CD4-positive, alpha-beta T cell treated with Interferon alpha-2 for 1 hour (primary cell): Measurements from ENCODE around the gene BATF.

Experiments used
- DNase-seq, 2 donors: peaks; one replicate each; pipeline ENCODE4 v3.0.0-alpha.2; 2020 to 2022

BATF gene

GRCh38 chr14:75535164-75535898 is 13.1 kb downstream of the BATF start:
- no peak for DNase-seq

GRCh38 chr14:75537071-75537470 is 14.8 kb downstream of the BATF start:
- DNase-seq: no peak

- DNase-seq: peak in 1 of 2 donors; percentile 47
These were observed 16.9 kb downstream of the BATF start for GRCh38 chr14:75539162-75539560.

GRCh38 chr14:75539561-75540478 is 17.6 kb downstream of the BATF start:
- peak; percentile 36 to 74 for DNase-seq

- DNase-seq: no peak
These were observed 18.2 kb downstream of the BATF start for GRCh38 chr14:75540479-75540851.

GRCh38 chr14:75542588-75543091 is 20.4 kb downstream of the BATF start:
- peak; percentile 94 to 95 for DNase-seq

- no peak for DNase-seq
These were observed 21.0 kb downstream of the BATF start for GRCh38 chr14:75543253-75543652.

GRCh38 chr14:75543786-75544185 is 21.5 kb downstream of the BATF start:
- peak in 1 of 2 donors; percentile 30 for DNase-seq

- DNase-seq: no peak
These were observed 23.6 kb downstream of the BATF start for GRCh38 chr14:75545907-75546306.

- DNase-seq: no peak
These were observed 25.4 kb downstream of the BATF start for GRCh38 chr14:75547552-75548250.

- no peak for DNase-seq
These were observed 26.3 kb downstream of the BATF start for GRCh38 chr14:75548544-75548943.

- peak in 1 of 2 donors; percentile 34 for DNase-seq
These were observed 26.9 kb downstream of the BATF start for GRCh38 chr14:75549169-75549568.

- no peak for DNase-seq
These were observed 28.8 kb downstream of the BATF start for GRCh38 chr14:75551021-75551420.

GRCh38 chr14:75553157-75553556 is 30.9 kb downstream of the BATF start:
- no peak for DNase-seq

GRCh38 chr14:75553761-75554364 is 31.6 kb downstream of the BATF start:
- DNase-seq: no peak

- DNase-seq: no peak
These were observed 32.2 kb downstream of the BATF start for GRCh38 chr14:75554482-75554881.

- DNase-seq: no peak
These were observed 36.2 kb downstream of the BATF start for GRCh38 chr14:75558440-75558839.

GRCh38 chr14:75559045-75559444 is 36.8 kb downstream of the BATF start:
- DNase-seq: no peak

GRCh38 chr14:75559451-75560222 is 37.4 kb downstream of the BATF start:
- peak in 1 of 2 donors; percentile 30 for DNase-seq

GRCh38 chr14:75561013-75561432 is 38.8 kb downstream of the BATF start:
- peak; percentile 34 to 61 for DNase-seq

GRCh38 chr14:75562089-75562488 is 39.8 kb downstream of the BATF start:
- DNase-seq: no peak

GRCh38 chr14:75562489-75562888 is 40.2 kb downstream of the BATF start:
- no peak for DNase-seq
